Body of pancreas (tissue), 4 donors: ENCODE data around the gene BEST1. TPM values are rescaled to one million over a fixed set of nuclear protein-coding genes. Genes with fewer than 3 reads are reported as not detected.
A peak's percentile ranks its signal among the peaks of the same experiment; 100 is the strongest.

Experiments
- ATAC-seq: fragments of 150-250 bp; one replicate; pipeline ENCODE4 v1.9.1; 2016
- DNase-seq, 4 donors: peaks; one replicate each; pipeline ENCODE4 v3.0.0-alpha.2; 2019
- H3K27ac ChIP-seq, 4 donors: fragments of 200-600 bp; sonication (generic); 1 replicate in 3 of 4; 2 replicates in 1 of 4; pipeline versions ENCODE4 v1.5.1 to v1.6.1; 2016 to 2019; ENCODE audit warnings: mild to moderate bottlenecking in 1 of 4, mixed read lengths in 1 of 4, moderate library complexity in 1 of 4
- H3K27me3 ChIP-seq, 2 donors: fragments of 200-600 bp; sonication (generic); one replicate each; pipeline ENCODE4 v1.6.0; 2016; ENCODE audit warnings: mild to moderate bottlenecking in 1 of 2
- H3K36me3 ChIP-seq, 2 donors: fragments of 200-600 bp; sonication (generic); replicated peaks in 1 of 2; 2 replicates each; pipeline ENCODE4 v1.5.1; 2016; ENCODE audit warnings: low read depth in 2 of 2; ENCODE audit not compliant: insufficient read depth in 1 of 2
- H3K4me1 ChIP-seq: fragments of 200-600 bp; sonication (generic); one replicate; pipeline ENCODE4 v1.6.0; 2016
- H3K4me3 ChIP-seq, 2 donors: fragments of 200-600 bp; sonication (generic); 1 replicate in 1 of 2; 2 replicates in 1 of 2; pipeline ENCODE4 v1.5.1; 2016 to 2019
- H3K9me3 ChIP-seq, 3 donors: fragments of 200-600 bp; sonication (generic); 1 replicate in 2 of 3; 2 replicates in 1 of 3; pipeline ENCODE4 v1.5.1; 2016
- CTCF ChIP-seq, 7 experiments: fragments of 450-650 bp in 4 of 7; fragments of 200-600 bp in 3 of 7; sonication (generic) in 3 of 7; IDR thresholded peaks; one replicate each; pipeline ENCODE4 v1.5.1; 2016 to 2019; ENCODE audit warnings: antibody characterized with exemption in 7 of 7
- POLR2A ChIP-seq, 3 donors: fragments of 450-650 bp; IDR thresholded peaks; one replicate each; pipeline ENCODE4 v1.6.1; 2016; ENCODE audit warnings: antibody characterized with exemption in 3 of 3, mild to moderate bottlenecking in 2 of 3
- WGBS, 2 donors: methylation state at CpG; one replicate each; pipeline ENCODE4 v1.1.5; 2017; 5-methylcytosine and 5-hydroxymethylcytosine counted together
- intact Hi-C: fragments of 100-400 bp; cut with DNase I; formaldehyde crosslinking; loops from one replicate; pipeline ENCODE4 v1.15.1; 2023
- total RNA-seq, 2 donors: library from RNA; depleted of rRNA; stranded (reverse); fragments of >200 nt; gene quantifications; one replicate each; pipeline ENCODE4 v1.1.0, GENCODE V29; 2016

BEST1 gene
- total RNA-seq, 2 donors from 2014 or later, result 1.6 to 2.6 TPM

- peaks cover 13% of the 10 kb centered on the region for H3K4me1 ChIP-seq
- 40 to 46% methylated on average over 14 to 18 of the region's 18 CpGs for WGBS, 2 donors
- intact Hi-C loops, result no loop called here
- peak overlapping the region in 3 of 4 donors; percentile 8 to 61 (median 58) for H3K27ac ChIP-seq
- ATAC-seq (peak; percentile 63), DNase-seq (peak; percentile 47 to 86 (median 82))
- no peaks in the 10 kb centered on the region for H3K27me3 ChIP-seq
- TF ChIP-seq POLR2A (IDR thresholded peaks at IDR 0.05) (no peak), CTCF (IDR thresholded peaks at IDR 0.05) (no peak)
- H3K9me3 ChIP-seq, result no peaks in the 10 kb centered on the region
- no peaks in the 10 kb centered on the region for H3K36me3 ChIP-seq
- no peak overlapping the region for H3K4me3 ChIP-seq
These were observed 26.7 kb upstream of the BEST1 start for GRCh38 chr11:61923166-61924063.

DNA sequence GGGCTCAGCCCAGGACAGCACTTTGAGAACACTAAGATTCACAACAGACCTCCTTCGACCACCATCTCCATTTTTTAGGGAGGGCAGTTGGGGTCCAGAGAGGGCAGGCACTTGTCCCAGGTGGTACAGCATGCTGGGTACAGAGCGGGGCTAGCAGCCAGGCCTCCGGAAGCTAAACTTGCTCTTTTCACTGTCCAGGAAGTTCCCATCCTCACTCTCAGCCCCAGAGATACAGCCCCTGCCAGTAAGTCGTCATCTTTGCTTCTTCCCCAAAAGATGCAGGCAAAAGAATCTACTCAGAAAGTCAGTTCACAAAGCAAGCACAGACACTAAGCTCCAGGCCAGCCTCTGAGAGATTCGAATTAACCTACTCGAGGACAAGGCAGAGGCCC is 26.1 kb upstream of the BEST1 start:
- H3K27ac ChIP-seq, result peak overlapping the region in 2 of 4 donors; percentile 58 to 61
- intact Hi-C loops, result no loop called here
- no peaks in the 10 kb centered on the region for H3K36me3 ChIP-seq
- H3K27me3 ChIP-seq, result no peaks in the 10 kb centered on the region
- DNase-seq, result no peak
- WGBS, 2 donors, result 79 to 92% methylated on average over 4 to 6 of the region's 6 CpGs
- peaks cover 13% of the 10 kb centered on the region for H3K4me1 ChIP-seq
- no peak overlapping the region for H3K4me3 ChIP-seq
- ATAC-seq, result no peak
- no peaks in the 10 kb centered on the region for H3K9me3 ChIP-seq
- no peak for TF ChIP-seq POLR2A (IDR thresholded peaks at IDR 0.05)
- TF ChIP-seq CTCF (IDR thresholded peaks at IDR 0.05), result no peak

GRCh38 chr11:61925736-61926135 is 24.4 kb upstream of the BEST1 start:
- intact Hi-C loops, result no loop called here
- H3K27me3 ChIP-seq, result no peaks in the 10 kb centered on the region
- no peak overlapping the region for H3K4me3 ChIP-seq
- no peaks in the 10 kb centered on the region for H3K36me3 ChIP-seq
- DNase-seq (no peak), ATAC-seq (no peak)
- peaks cover 13% of the 10 kb centered on the region for H3K4me1 ChIP-seq
- no peak overlapping the region for H3K27ac ChIP-seq
- WGBS, 2 donors, result 74 to 79% methylated on average over 2 of the region's 2 CpGs
- TF ChIP-seq CTCF (IDR thresholded peaks at IDR 0.05) (no peak), POLR2A (IDR thresholded peaks at IDR 0.05) (no peak)
- H3K9me3 ChIP-seq, result no peaks in the 10 kb centered on the region

DNA sequence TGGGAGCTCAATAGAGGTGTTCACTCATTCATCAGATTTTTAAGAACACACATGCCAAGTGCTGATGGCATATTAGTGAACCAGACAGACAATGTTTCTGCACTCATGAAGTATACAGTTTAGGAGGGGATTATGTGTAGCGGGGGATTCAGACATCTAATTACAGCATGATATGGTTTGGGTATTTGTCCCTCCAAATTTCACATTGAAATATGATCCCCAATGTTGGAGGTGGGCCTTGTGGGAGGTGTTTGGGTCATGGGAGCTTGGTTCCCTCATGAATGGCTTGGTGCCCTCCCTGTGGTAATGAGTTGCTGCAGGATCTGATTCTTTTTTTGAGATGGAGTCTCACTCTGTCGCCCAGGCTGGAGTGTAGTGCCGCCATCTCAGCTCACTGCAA is 23.9 kb upstream of the BEST1 start:
- WGBS, 2 donors, result 89 to 97% methylated on average over 3 of the region's 3 CpGs

More for the DNA sequence above, 23.9 kb upstream of the BEST1 start:
- Histone ChIP-seq H3K4me3 (no peak overlapping the region), H3K9me3 (no peaks in the 10 kb centered on the region), H3K36me3 (no peaks in the 10 kb centered on the region), H3K27me3 (no peaks in the 10 kb centered on the region), H3K4me1 (peaks cover 13% of the 10 kb centered on the region), H3K27ac (no peak overlapping the region)
- intact Hi-C loops, result no loop called here
- TF ChIP-seq POLR2A (IDR thresholded peaks at IDR 0.05) (no peak), CTCF (IDR thresholded peaks at IDR 0.05) (no peak)
- ATAC-seq (no peak), DNase-seq (no peak)
